SU-DHL-6 (cell line): ENCODE measurements around the gene MKX.

ENCODE experiments used
- H2AFZ ChIP-seq: fragments of 200-600 bp; sonication (generic); 2 replicates; pipeline ENCODE4 v1.6.1; 2014; ENCODE audit warnings: low read depth, mild to moderate bottlenecking, moderate library complexity, mixed read lengths, antibody characterized with exemption, low read length; ENCODE audit not compliant: severe bottlenecking
- H3F3A ChIP-seq: fragments of 200-600 bp; shearing (Covaris generic); 2 replicates; pipeline ENCODE4 v1.6.0; 2016; ENCODE audit warnings: antibody characterized with exemption, mild to moderate bottlenecking; ENCODE audit not compliant: insufficient read depth
- H3K27ac ChIP-seq: fragments of 200-600 bp; sonication (generic); 2 replicates; pipeline ENCODE4 v1.5.1; 2016; ENCODE audit warnings: low read depth, mild to moderate bottlenecking, low read length, moderate library complexity, mixed read lengths
- H3K27me3 ChIP-seq: fragments of 200-600 bp; sonication (generic), shearing (Covaris generic); 2 replicates; pipeline ENCODE4 v1.6.0; 2014; ENCODE audit warnings: mild to moderate bottlenecking, low read length
- H3K36me3 ChIP-seq: fragments of 200-600 bp; sonication (generic); 2 replicates; pipeline ENCODE4 v1.6.1; 2014; ENCODE audit warnings: mild to moderate bottlenecking, low read length, mixed read lengths
- H3K4me2 ChIP-seq: fragments of 300-600, 200-600 bp; shearing (Covaris generic), sonication (generic); 2 replicates; pipeline ENCODE4 v1.6.0; 2014; ENCODE audit warnings: low read length, low read depth, mild to moderate bottlenecking; ENCODE audit not compliant: poor library complexity, severe bottlenecking
- H3K4me3 ChIP-seq: fragments of 200-600 bp; sonication (generic); 2 replicates; pipeline ENCODE4 v1.5.1; 2014; ENCODE audit warnings: antibody characterized with exemption, low read length, mild to moderate bottlenecking, mixed read lengths; ENCODE audit not compliant: insufficient read depth, poor library complexity, severe bottlenecking
- H3K79me2 ChIP-seq: fragments of 200-600 bp; sonication (generic); 2 replicates; pipeline ENCODE4 v1.6.1; 2014; ENCODE audit warnings: mild to moderate bottlenecking, low read length, moderate library complexity; ENCODE audit not compliant: insufficient read depth
- H3K9ac ChIP-seq: fragments of 200-600 bp; sonication (generic); 2 replicates; pipeline ENCODE4 v1.7.0; 2014; ENCODE audit warnings: mild to moderate bottlenecking, low read length
- H3K9me2 ChIP-seq: fragments of 200-600 bp; sonication (generic); replicated peaks from 2 replicates; pipeline ENCODE4 v1.6.1; 2014; ENCODE audit warnings: low read length; ENCODE audit not compliant: insufficient read depth
- H3K9me3 ChIP-seq: fragments of 200-600 bp; sonication (generic); 2 replicates; pipeline ENCODE4 v1.6.1; 2014; ENCODE audit warnings: low read length, mixed read lengths; ENCODE audit not compliant: insufficient read depth
- H4K20me1 ChIP-seq: fragments of 200-600 bp; sonication (generic); 2 replicates; pipeline ENCODE4 v1.6.1; 2014; ENCODE audit warnings: low read depth, mild to moderate bottlenecking, antibody characterized with exemption, low read length, moderate library complexity, mixed read lengths
- CTCF ChIP-seq: fragments of 200-600 bp; sonication (generic); IDR thresholded peaks from one replicate; pipeline ENCODE4 v1.5.1; 2017; ENCODE audit warnings: antibody characterized with exemption, mild to moderate bottlenecking, low read length, moderate library complexity; ENCODE audit not compliant: insufficient read depth, poor library complexity, severe bottlenecking
- EZH2phosphoT487 ChIP-seq: fragments of 200-600 bp; sonication (generic), shearing (Covaris generic); conservative IDR thresholded peaks from 2 replicates; pipeline ENCODE4 v1.6.1; 2018; ENCODE audit warnings: mild to moderate bottlenecking, antibody characterized with exemption, low read length, moderate library complexity, mixed read lengths

MKX gene

GRCh38 chr10:27695088-27695487, 50.5 kb downstream of the MKX start:
- H4K20me1 ChIP-seq = no peaks in the 10 kb centered on the region
- H3K9ac ChIP-seq = no peak overlapping the region
- H3F3A ChIP-seq = no peaks in the 10 kb centered on the region
- H3K36me3 ChIP-seq = no peaks in the 10 kb centered on the region
- H3K27me3 ChIP-seq = no peaks in the 10 kb centered on the region
- H3K9me3 ChIP-seq = no peaks in the 10 kb centered on the region
- no peaks in the 10 kb centered on the region for H3K79me2 ChIP-seq
- H3K9me2 ChIP-seq = no peaks in the 10 kb centered on the region
- no peak overlapping the region for H2AFZ ChIP-seq
- H3K27ac ChIP-seq = no peak overlapping the region
- H3K4me3 ChIP-seq = no peak overlapping the region
- TF ChIP-seq EZH2phosphoT487 (no peak), CTCF (no peak)
- no peak overlapping the region for H3K4me2 ChIP-seq

GRCh38 chr10:27692663-27693062, 53.0 kb downstream of the MKX start:
- no peaks in the 10 kb centered on the region for H3F3A ChIP-seq
- H3K9me3 ChIP-seq = no peaks in the 10 kb centered on the region
- no peak overlapping the region for H2AFZ ChIP-seq
- no peaks in the 10 kb centered on the region for H3K9me2 ChIP-seq
- no peak overlapping the region for H3K27ac ChIP-seq
- no peaks in the 10 kb centered on the region for H3K36me3 ChIP-seq
- no peak overlapping the region for H3K4me3 ChIP-seq
- no peak overlapping the region for H3K9ac ChIP-seq
- H3K27me3 ChIP-seq = no peaks in the 10 kb centered on the region
- H4K20me1 ChIP-seq = no peaks in the 10 kb centered on the region
- no peak overlapping the region for H3K4me2 ChIP-seq
- TF ChIP-seq EZH2phosphoT487 = no peak
- no peak for TF ChIP-seq CTCF
- no peaks in the 10 kb centered on the region for H3K79me2 ChIP-seq

- H3K4me2 ChIP-seq = no peak overlapping the region
- H3K9me2 ChIP-seq = no peaks in the 10 kb centered on the region
- H3K9ac ChIP-seq = no peak overlapping the region
- TF ChIP-seq EZH2phosphoT487 (no peak), CTCF (no peak)
- no peak overlapping the region for H3K4me3 ChIP-seq
- H3K36me3 ChIP-seq = no peaks in the 10 kb centered on the region
- H2AFZ ChIP-seq = no peak overlapping the region
- no peaks in the 10 kb centered on the region for H4K20me1 ChIP-seq
- H3K79me2 ChIP-seq = no peaks in the 10 kb centered on the region
- no peaks in the 10 kb centered on the region for H3K27me3 ChIP-seq
- no peaks in the 10 kb centered on the region for H3F3A ChIP-seq
- H3K27ac ChIP-seq = no peak overlapping the region
- no peaks in the 10 kb centered on the region for H3K9me3 ChIP-seq
Measured at GRCh38 chr10:27688991-27689390, 56.6 kb downstream of the MKX start.
